ENCODE data around the gene C9. TPM values are rescaled to one million over a fixed set of nuclear protein-coding genes. Genes with fewer than 3 reads are reported as not detected.

C9 gene
- total RNA-seq, 1 donor from 2014 or later, result not detected

DNA sequence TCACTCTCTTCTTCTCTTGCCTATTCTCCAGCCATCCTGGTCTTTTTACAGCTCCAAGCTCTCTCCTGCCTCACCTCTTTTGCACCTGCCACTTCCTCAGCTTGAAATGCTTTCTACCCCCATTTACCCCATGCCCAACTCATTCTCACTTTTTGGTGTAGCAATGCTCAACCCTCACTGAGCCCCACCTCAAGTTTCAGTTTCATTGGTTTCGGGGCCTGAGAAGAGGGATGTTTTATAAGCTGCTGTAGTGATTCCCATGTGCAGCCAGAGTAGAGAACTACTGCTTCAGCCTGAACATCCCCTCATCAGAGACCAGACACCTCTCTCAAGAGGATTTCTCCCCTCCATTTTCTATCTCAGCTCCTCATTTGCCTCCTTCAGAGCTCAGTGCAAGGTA is 99.8 kb downstream of the C9 start:
- intact Hi-C loops (cut with micrococcal nuclease), result no loop called here
- Mint-ChIP-seq H3K9me3 (no peaks in the 10 kb centered on the region), H3K27ac (peak overlapping the region; percentile 19), H3K27me3 (ENCODE audit: insufficient read depth) (peaks cover 1% of the 10 kb centered on the region), H3K36me3 (ENCODE audit: low read depth) (peaks cover 11% of the 10 kb centered on the region), H3K4me3 (peak overlapping the region; percentile 9), H3K4me1 (ENCODE audit: low read depth) (peaks cover 31% of the 10 kb centered on the region)
- DNase-seq (ENCODE audit: low spot score), result peak; percentile 16

GRCh38 chr5:39262981-39263380 is 101.3 kb downstream of the C9 start:
- intact Hi-C loops (cut with micrococcal nuclease), result no loop called here
- H3K9me3 Mint-ChIP-seq, result no peaks in the 10 kb centered on the region
- no peak overlapping the region for H3K4me3 Mint-ChIP-seq
- no peak overlapping the region for H3K27ac Mint-ChIP-seq
- peaks cover 31% of the 10 kb centered on the region for H3K4me1 Mint-ChIP-seq (ENCODE audit: low read depth)
- peaks cover 10% of the 10 kb centered on the region for H3K36me3 Mint-ChIP-seq (ENCODE audit: low read depth)
- no peaks in the 10 kb centered on the region for H3K27me3 Mint-ChIP-seq (ENCODE audit: insufficient read depth)
- DNase-seq (ENCODE audit: low spot score), result no peak

- Mint-ChIP-seq H3K4me1 (ENCODE audit: low read depth) (peaks cover 30% of the 10 kb centered on the region), H3K4me3 (no peak overlapping the region), H3K27ac (no peak overlapping the region), H3K36me3 (ENCODE audit: low read depth) (peaks cover 10% of the 10 kb centered on the region), H3K27me3 (ENCODE audit: insufficient read depth) (peaks cover 2% of the 10 kb centered on the region), H3K9me3 (no peaks in the 10 kb centered on the region)
- intact Hi-C loops (cut with micrococcal nuclease), result no loop called here
- no peak for DNase-seq (ENCODE audit: low spot score)
Observed at GRCh38 chr5:39260095-39260494, 104.2 kb downstream of the C9 start.

DNA sequence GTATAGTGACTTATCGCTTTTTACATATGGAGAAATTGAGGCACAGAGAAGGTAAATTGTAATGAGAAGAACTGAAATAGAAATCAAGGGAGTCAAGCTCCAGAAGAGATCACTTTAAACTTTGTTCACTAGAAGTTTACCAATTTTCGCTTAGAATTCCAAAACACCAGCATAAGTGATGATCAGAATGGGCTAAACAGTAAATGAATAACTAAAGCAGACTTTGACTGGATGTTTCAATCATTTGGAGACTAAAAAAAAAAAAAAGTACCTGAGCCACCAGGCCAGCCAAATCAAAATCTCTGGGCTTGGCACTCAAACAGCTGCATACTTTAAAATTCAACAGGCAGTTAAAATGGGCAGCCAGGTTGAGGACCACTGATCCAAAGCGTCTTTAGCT is 106.7 kb downstream of the C9 start:
- peaks cover 3% of the 10 kb centered on the region for H3K36me3 Mint-ChIP-seq (ENCODE audit: low read depth)
- H3K4me1 Mint-ChIP-seq (ENCODE audit: low read depth), result peaks cover 17% of the 10 kb centered on the region
- H3K4me3 Mint-ChIP-seq, result no peak overlapping the region
- intact Hi-C loops (cut with micrococcal nuclease), result no loop called here
- peaks cover 2% of the 10 kb centered on the region for H3K27me3 Mint-ChIP-seq (ENCODE audit: insufficient read depth)
- no peaks in the 10 kb centered on the region for H3K9me3 Mint-ChIP-seq
- H3K27ac Mint-ChIP-seq, result no peak overlapping the region
- DNase-seq (ENCODE audit: low spot score), result no peak

GRCh38 chr5:39256477-39257235 is 107.6 kb downstream of the C9 start:
- Mint-ChIP-seq H3K36me3 (ENCODE audit: low read depth) (peaks cover 3% of the 10 kb centered on the region), H3K27ac (no peak overlapping the region), H3K4me1 (ENCODE audit: low read depth) (peaks cover 17% of the 10 kb centered on the region), H3K9me3 (no peaks in the 10 kb centered on the region), H3K4me3 (no peak overlapping the region), H3K27me3 (ENCODE audit: insufficient read depth) (peaks cover 2% of the 10 kb centered on the region)
- intact Hi-C loops (cut with micrococcal nuclease), result loop anchor here (1.0 kb wide), 3 partner anchors 19 to 91 kb away; no protein-coding TSS in a partner anchor
- DNase-seq (ENCODE audit: low spot score), result peak; percentile 24

DNA sequence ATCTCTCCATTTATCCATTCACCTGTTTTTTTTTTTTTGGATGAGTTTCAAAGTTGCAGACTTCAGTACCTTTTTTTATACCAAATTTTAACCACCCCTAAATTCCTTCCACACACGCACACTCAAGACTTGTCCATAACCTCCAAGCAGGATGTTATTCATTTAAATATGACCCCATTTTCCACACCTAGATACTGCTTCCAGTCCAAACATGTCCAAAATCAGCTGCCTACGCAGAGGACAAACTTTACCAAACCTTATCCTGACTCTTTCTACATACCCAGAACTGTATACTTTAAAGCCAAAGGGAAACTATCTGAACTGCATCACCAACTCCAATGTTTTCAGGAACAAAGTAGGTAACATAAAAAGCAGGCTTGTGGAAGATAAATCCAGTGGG is 108.9 kb downstream of the C9 start:
- Mint-ChIP-seq H3K36me3 (ENCODE audit: low read depth) (peaks cover 3% of the 10 kb centered on the region), H3K27me3 (ENCODE audit: insufficient read depth) (peaks cover 2% of the 10 kb centered on the region), H3K27ac (no peak overlapping the region), H3K4me3 (no peak overlapping the region), H3K9me3 (peaks cover 2% of the 10 kb centered on the region), H3K4me1 (ENCODE audit: low read depth) (peaks cover 17% of the 10 kb centered on the region)
- intact Hi-C loops (cut with micrococcal nuclease), result no loop called here
- no peak for DNase-seq (ENCODE audit: low spot score)

DNA sequence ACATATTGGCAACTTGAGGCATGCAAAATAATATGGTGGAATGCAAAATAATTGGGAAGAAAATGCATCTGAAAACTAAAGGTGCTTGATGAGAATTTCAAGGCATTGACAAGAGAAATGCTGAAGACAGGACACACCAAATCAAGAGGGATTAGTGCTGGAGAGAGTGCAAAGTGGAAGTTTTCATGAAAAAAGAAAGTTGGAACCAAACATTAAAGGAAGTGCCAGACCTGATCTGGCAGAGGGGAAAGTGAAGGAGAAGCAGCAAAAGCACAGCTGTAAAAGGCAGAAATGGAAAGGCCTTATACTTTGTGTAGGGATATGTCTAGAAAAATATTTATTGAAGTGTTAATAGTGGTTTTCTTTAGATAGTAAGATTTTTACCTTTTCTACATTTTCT is 109.6 kb downstream of the C9 start:
- Mint-ChIP-seq H3K4me3 (no peak overlapping the region), H3K4me1 (ENCODE audit: low read depth) (peaks cover 17% of the 10 kb centered on the region), H3K27ac (no peak overlapping the region), H3K27me3 (ENCODE audit: insufficient read depth) (peaks cover 2% of the 10 kb centered on the region), H3K36me3 (ENCODE audit: low read depth) (peaks cover under 1% of the 10 kb centered on the region), H3K9me3 (peaks cover 8% of the 10 kb centered on the region)
- intact Hi-C loops (cut with micrococcal nuclease), result no loop called here
- no peak for DNase-seq (ENCODE audit: low spot score)

DNA sequence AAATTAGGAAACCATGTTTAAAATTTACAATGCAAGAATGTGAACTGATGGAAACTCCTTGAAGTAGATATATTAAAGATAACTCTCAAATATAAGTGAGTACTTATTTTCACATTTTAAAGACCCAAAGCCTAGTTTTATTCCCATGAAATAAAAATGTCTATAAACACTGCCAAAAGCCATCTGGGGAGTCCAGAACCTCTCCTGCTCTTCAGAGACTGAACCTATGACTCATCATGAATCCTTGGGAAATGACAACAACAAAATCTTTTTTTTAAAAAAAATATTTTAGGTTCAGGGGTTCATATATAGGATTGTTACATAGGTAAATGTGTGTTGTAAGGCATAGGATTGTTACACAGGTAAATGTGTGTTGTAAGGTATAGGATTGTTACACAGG is 111.1 kb downstream of the C9 start:
- H3K27ac Mint-ChIP-seq, result no peak overlapping the region
- H3K4me3 Mint-ChIP-seq, result no peak overlapping the region
- peaks cover 8% of the 10 kb centered on the region for H3K9me3 Mint-ChIP-seq
- no peak for DNase-seq (ENCODE audit: low spot score)
- intact Hi-C loops (cut with micrococcal nuclease), result no loop called here
- peaks cover 17% of the 10 kb centered on the region for H3K4me1 Mint-ChIP-seq (ENCODE audit: low read depth)
- H3K36me3 Mint-ChIP-seq (ENCODE audit: low read depth), result no peaks in the 10 kb centered on the region
- peaks cover 2% of the 10 kb centered on the region for H3K27me3 Mint-ChIP-seq (ENCODE audit: insufficient read depth)

DNA sequence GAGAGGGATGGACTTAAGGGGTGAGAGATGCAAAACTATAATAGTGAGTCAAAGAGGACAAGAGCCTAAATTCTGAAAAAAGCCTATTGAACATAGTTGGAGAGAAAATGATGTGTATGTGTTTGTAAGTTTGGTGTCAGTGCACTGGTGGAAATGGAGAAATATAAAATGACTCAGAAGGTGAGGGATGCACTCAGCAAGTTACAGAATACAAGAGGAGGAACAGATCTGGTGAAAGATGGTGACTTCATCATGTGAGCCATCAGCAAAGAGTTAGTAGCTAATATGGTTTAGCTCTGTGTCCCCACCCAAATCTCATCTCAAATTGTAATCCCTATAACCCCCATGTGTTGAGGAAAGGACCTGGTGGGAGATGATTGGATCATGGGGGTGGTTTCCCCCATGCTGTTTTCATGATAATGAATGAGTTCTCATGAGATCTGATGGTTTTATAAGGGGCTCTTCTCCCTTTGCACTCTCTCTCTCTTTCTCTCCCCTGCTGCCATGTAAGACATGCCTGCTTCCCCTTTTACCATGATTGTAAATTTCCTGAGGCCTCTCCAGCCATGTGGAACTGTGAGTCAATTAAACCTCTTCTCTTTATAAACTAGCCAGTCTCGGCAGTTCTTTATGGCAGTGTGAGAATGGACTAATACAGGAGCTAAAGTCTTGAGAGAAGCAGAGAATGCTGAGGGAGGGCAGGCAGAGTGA is 114.6 kb downstream of the C9 start:
- intact Hi-C loops (cut with micrococcal nuclease), result no loop called here
- Mint-ChIP-seq H3K36me3 (ENCODE audit: low read depth) (no peaks in the 10 kb centered on the region), H3K27ac (no peak overlapping the region), H3K27me3 (ENCODE audit: insufficient read depth) (no peaks in the 10 kb centered on the region), H3K9me3 (peaks cover 8% of the 10 kb centered on the region), H3K4me3 (no peak overlapping the region), H3K4me1 (ENCODE audit: low read depth) (no peaks in the 10 kb centered on the region)
- DNase-seq (ENCODE audit: low spot score), result no peak

DNA sequence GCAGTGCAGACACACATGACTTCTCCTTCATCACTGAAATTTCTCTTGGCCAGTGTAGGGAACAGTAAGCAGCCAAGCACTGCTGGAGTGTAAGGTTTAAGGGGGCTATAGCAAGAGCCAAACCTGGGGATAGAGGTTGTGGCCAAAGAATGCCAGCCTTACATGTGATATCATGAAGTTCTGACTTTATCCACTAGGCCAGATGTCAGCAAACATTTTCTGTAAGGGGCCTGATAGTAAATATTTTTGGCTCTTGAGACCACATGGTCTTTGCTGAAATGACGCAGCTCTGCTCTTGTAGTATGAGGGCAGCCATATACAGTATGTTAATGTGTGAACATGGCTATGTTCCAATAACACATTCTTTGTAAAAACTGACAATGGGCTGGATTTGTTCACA is 115.2 kb downstream of the C9 start:
- Mint-ChIP-seq H3K4me1 (ENCODE audit: low read depth) (no peaks in the 10 kb centered on the region), H3K9me3 (peaks cover 8% of the 10 kb centered on the region), H3K4me3 (no peak overlapping the region), H3K27ac (no peak overlapping the region), H3K36me3 (ENCODE audit: low read depth) (no peaks in the 10 kb centered on the region), H3K27me3 (ENCODE audit: insufficient read depth) (no peaks in the 10 kb centered on the region)
- intact Hi-C loops (cut with micrococcal nuclease), result no loop called here
- no peak for DNase-seq (ENCODE audit: low spot score)

DNA sequence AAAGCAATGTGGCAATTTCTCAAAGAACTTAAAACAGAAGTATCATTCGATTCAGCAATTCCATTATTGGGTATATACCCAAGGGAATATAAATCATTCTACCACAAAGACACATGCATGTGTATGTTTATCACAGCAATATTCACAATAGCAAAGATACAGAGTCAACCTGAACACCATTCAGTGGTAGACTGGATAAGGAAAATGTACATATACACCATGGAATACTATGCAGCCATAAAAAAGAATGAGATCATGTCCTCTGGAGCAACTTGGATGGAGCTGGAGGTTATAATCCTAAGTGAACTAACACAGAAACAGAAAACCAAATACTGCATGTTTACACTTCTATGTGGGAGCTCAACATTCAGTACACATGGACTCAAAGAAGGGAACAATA is 123.5 kb downstream of the C9 start:
- DNase-seq (ENCODE audit: low spot score), result no peak
- Mint-ChIP-seq H3K36me3 (ENCODE audit: low read depth) (no peaks in the 10 kb centered on the region), H3K9me3 (peaks cover 16% of the 10 kb centered on the region), H3K4me1 (ENCODE audit: low read depth) (no peaks in the 10 kb centered on the region), H3K27ac (no peak overlapping the region), H3K4me3 (no peak overlapping the region), H3K27me3 (ENCODE audit: insufficient read depth) (no peaks in the 10 kb centered on the region)
- intact Hi-C loops (cut with micrococcal nuclease), result no loop called here

- Mint-ChIP-seq H3K27me3 (ENCODE audit: insufficient read depth) (no peaks in the 10 kb centered on the region), H3K36me3 (ENCODE audit: low read depth) (no peaks in the 10 kb centered on the region), H3K9me3 (peaks cover 16% of the 10 kb centered on the region), H3K4me1 (ENCODE audit: low read depth) (no peaks in the 10 kb centered on the region), H3K27ac (no peak overlapping the region), H3K4me3 (no peak overlapping the region)
- intact Hi-C loops (cut with micrococcal nuclease), result no loop called here
- no peak for DNase-seq (ENCODE audit: low spot score)
Observed at GRCh38 chr5:39238366-39239105, 125.8 kb downstream of the C9 start.

DNA sequence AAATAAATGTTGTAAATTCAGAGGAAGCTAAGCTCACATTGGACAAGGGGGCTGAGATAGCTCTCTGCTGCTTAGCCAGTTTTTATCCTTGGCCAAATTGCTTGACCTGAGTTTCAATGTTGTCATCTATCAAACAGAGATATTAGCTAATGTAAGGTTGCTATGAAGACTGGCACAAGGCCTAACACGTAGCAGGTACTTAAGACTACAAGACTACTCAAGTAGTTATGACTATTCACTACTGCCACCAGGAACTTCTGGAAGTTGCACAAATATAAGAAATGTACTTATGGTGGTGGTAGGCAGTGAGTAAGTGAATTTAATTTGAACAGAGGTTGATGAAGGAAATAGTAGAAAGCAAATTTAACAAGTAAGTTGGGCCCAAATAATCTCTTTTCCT is 127.6 kb downstream of the C9 start:
- H3K36me3 Mint-ChIP-seq (ENCODE audit: low read depth), result no peaks in the 10 kb centered on the region
- peaks cover 5% of the 10 kb centered on the region for H3K4me1 Mint-ChIP-seq (ENCODE audit: low read depth)
- H3K27ac Mint-ChIP-seq, result no peak overlapping the region

More for the DNA sequence above, 127.6 kb downstream of the C9 start:
- Mint-ChIP-seq H3K27me3 (ENCODE audit: insufficient read depth) (no peaks in the 10 kb centered on the region), H3K4me3 (no peak overlapping the region), H3K9me3 (peaks cover 16% of the 10 kb centered on the region)
- intact Hi-C loops (cut with micrococcal nuclease), result no loop called here
- no peak for DNase-seq (ENCODE audit: low spot score)

Measured in activated T-helper 1 cell treated with anti-CD3 and anti-CD28 coated beads, Interleukin-12 subunit alpha, Interleukin-12 subunit beta, Interleukin-2, Interleukin-4 antibody, amounts not matched to agents 30 ng/mL and 10 ng/mL and 1 ng/mL, durations not matched to agents 14 hours and 24 hours and 36 hours (primary cell).